T-helper 1 cell treated with Interleukin-12 subunit alpha and Interleukin-12 subunit beta and Interleukin-4 antibody, amounts not matched to agents 30 μg/mL and 1 μg/mL, for 36 hours (primary cell): ENCODE measurements around the gene RNFT2.

Experiments used
- H3K27ac Mint-ChIP-seq: one replicate; pipeline ENCODE4 v1.8.0; 2021; ENCODE audit warnings: mild to moderate bottlenecking, mixed read lengths
- H3K27me3 Mint-ChIP-seq: one replicate; pipeline ENCODE4 v1.8.0; 2021; ENCODE audit warnings: low read depth, mixed read lengths
- H3K36me3 Mint-ChIP-seq: one replicate; pipeline ENCODE4 v1.8.0; 2021; ENCODE audit warnings: low read depth, mixed read lengths
- H3K4me1 Mint-ChIP-seq: one replicate; pipeline ENCODE4 v1.8.0; 2021; ENCODE audit warnings: low read depth, mixed read lengths
- H3K4me3 Mint-ChIP-seq: one replicate; pipeline ENCODE4 v1.8.0; 2021; ENCODE audit warnings: mild to moderate bottlenecking, moderate library complexity, mixed read lengths
- H3K9me3 Mint-ChIP-seq: one replicate; pipeline ENCODE4 v1.8.0; 2021; ENCODE audit warnings: mixed read lengths

The RNFT2 gene

DNA sequence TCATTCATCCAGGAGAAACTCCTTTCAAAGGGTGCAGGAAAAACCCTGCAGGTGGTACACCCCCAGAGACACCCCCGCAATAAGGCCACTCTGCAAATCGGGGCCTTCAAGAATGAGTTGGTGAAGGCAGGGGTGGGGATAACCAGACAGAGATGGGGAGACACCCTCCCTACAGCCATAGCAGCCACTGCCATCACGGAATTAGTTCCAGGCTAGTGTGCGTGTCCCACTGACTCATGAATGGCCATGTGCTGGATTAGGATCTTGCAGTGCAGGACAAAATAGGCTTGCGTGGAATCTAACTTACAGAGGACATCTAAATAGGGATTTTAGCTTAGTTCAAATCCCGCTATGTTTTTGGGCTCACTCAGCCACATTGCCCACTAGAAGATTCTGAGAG is 38.0 kb upstream of the RNFT2 start:
- Mint-ChIP-seq H3K27me3 (peaks cover 26% of the 10 kb centered on the region), H3K27ac (no peak overlapping the region)

GRCh38 chr12:116701432-116701831 is 36.7 kb upstream of the RNFT2 start:
- H3K4me3 Mint-ChIP-seq = no peak overlapping the region
- H3K27ac Mint-ChIP-seq = no peak overlapping the region
- no peaks in the 10 kb centered on the region for H3K36me3 Mint-ChIP-seq
- H3K4me1 Mint-ChIP-seq = peaks cover 1% of the 10 kb centered on the region
- H3K27me3 Mint-ChIP-seq = peaks cover 20% of the 10 kb centered on the region
- no peaks in the 10 kb centered on the region for H3K9me3 Mint-ChIP-seq

More for the DNA sequence above, 38.0 kb upstream of the RNFT2 start:
- Mint-ChIP-seq H3K4me3 (no peak overlapping the region), H3K9me3 (no peaks in the 10 kb centered on the region), H3K36me3 (no peaks in the 10 kb centered on the region), H3K4me1 (peaks cover 2% of the 10 kb centered on the region)

DNA sequence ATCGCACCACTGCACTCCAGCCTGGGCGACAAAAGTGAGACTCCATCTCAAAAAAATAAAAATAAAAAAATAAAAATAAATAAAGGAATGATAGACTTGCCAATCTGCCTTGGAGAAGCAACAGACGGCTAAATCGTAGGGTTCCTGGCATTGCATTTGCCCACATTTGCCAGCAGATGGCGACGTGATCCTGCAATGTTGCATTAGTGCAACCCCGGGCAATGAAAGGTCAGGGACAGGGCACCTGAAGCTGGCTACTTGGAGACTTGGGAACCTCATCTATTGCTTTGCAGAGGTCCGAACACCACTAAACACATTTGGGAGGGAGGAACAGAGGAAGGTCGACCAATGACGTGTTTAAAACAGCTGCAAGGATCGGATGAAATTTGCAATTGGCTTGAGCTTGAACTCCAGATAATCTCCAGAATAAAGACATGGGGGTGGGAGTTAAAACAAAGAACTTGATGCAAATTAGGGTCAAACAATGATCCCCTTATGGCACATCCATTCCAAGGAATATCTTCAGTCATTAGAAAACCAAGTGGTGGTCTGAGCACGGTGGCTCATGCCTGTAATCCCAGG is 34.8 kb upstream of the RNFT2 start:
- Mint-ChIP-seq H3K9me3 (no peaks in the 10 kb centered on the region), H3K27me3 (peaks cover 18% of the 10 kb centered on the region), H3K36me3 (no peaks in the 10 kb centered on the region), H3K4me3 (no peak overlapping the region), H3K27ac (no peak overlapping the region), H3K4me1 (peaks cover 1% of the 10 kb centered on the region)

GRCh38 chr12:116707751-116708150 is 30.4 kb upstream of the RNFT2 start:
- Mint-ChIP-seq H3K4me3 (no peak overlapping the region), H3K27me3 (peaks cover 31% of the 10 kb centered on the region), H3K4me1 (peaks cover 9% of the 10 kb centered on the region), H3K36me3 (peaks cover 6% of the 10 kb centered on the region), H3K27ac (no peak overlapping the region), H3K9me3 (no peaks in the 10 kb centered on the region)

DNA sequence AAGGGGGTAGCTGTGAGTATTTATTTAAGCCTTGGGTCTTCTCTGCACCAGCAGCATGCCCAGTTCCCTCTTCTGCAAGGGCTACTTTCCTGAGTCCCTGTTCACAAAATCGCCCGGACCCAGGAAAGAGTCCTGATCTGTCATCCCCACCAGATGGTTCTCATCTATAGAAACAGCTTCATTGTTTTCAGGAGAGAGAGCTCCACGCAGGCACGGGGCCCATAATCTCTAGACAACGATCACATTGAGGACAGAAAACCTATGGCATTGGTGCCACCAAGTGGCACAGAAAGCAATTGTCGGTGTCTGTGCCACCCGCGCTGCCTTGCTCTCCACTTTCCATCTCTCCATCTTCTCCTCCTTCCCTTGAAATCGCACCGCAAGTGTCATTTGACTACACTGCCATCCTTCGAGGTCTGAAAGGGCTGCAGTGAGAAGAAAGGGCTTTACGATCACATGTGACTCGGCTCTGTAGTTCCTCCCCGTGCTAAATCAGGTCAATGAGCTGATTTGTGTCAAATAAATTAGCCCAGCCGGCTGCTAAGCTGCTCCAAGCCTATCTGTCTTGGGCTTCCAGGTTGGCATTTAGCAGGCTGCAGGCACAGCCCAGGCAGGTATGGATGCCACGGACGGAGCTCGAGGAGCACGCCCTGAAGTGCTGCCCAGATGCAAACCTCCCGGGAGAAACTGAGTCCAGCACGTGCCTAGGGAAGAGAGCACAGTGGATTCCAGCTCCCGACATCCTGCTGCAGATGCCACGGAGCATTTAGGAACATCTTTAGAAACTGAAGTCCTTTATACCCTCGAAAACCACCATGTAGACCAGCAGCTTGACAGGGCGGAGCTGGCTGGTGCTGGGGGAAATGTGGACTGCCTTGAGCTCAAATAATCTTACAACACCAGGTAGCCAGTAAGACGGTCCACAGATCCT is 29.0 kb upstream of the RNFT2 start:
- Mint-ChIP-seq H3K27me3 (peaks cover 27% of the 10 kb centered on the region), H3K27ac (no peak overlapping the region), H3K4me1 (peaks cover 8% of the 10 kb centered on the region), H3K4me3 (no peak overlapping the region), H3K9me3 (no peaks in the 10 kb centered on the region), H3K36me3 (peaks cover 6% of the 10 kb centered on the region)

DNA sequence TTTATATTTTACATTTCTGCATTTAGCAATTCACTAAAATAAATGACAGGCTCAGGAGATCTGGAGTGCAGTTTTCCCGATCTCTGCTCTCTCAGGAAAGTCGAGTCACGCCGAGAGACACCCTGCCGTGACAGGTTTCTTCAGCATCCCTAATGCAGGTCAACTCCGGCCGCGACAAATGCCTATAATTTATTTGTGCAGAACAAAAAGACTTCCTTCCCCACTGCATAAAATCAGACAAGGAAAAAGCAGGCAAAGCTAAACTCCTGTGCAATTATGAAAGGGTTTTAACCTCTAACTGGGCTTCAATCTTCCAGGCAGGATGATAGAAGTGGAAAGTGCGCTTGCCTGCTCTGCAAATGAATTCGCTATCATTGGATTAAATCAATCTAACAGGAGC is 28.3 kb upstream of the RNFT2 start:
- H3K4me3 Mint-ChIP-seq = no peak overlapping the region
- no peaks in the 10 kb centered on the region for H3K9me3 Mint-ChIP-seq
- H3K27ac Mint-ChIP-seq = no peak overlapping the region
- peaks cover 8% of the 10 kb centered on the region for H3K4me1 Mint-ChIP-seq
- H3K27me3 Mint-ChIP-seq = peaks cover 27% of the 10 kb centered on the region
- peaks cover 6% of the 10 kb centered on the region for H3K36me3 Mint-ChIP-seq

DNA sequence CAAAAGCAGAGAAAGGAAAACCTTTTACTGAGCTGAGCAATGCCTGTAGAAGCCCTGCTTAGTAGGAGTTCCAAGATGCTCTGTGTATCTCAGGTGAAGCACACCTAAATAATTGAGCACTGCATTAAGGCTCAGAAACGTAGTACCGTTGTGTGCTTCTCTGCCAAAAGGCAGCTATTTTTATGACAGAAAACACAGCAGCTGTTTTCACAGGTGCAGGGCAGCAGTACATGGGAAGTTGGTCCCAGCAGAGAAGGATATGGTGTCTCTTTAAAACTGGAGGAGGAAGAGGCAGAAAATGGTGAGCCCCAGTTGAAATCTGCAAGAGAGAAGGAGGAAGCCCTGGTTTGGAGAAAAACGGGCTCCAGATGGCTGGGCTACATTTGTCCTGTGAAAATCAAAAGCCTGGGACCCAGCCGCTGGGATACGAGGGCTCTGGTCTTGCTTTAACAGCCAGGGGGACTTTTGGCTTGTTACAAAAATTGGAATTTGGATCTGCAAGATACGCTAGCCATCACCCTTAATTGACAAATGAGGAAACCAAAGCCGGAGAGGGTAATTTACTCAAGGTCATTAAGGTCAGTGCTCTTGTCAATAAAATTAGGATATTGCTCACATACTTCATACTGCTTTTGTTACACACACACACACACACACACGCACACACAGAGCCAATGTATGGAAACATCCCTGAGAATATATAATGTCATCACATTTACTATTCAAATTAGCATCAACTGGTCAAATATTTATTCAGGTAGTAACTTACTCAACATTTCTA is 27.6 kb upstream of the RNFT2 start:
- Mint-ChIP-seq H3K27me3 (peaks cover 27% of the 10 kb centered on the region), H3K4me1 (peaks cover 8% of the 10 kb centered on the region), H3K36me3 (peaks cover 6% of the 10 kb centered on the region), H3K4me3 (no peak overlapping the region), H3K9me3 (no peaks in the 10 kb centered on the region), H3K27ac (no peak overlapping the region)

DNA sequence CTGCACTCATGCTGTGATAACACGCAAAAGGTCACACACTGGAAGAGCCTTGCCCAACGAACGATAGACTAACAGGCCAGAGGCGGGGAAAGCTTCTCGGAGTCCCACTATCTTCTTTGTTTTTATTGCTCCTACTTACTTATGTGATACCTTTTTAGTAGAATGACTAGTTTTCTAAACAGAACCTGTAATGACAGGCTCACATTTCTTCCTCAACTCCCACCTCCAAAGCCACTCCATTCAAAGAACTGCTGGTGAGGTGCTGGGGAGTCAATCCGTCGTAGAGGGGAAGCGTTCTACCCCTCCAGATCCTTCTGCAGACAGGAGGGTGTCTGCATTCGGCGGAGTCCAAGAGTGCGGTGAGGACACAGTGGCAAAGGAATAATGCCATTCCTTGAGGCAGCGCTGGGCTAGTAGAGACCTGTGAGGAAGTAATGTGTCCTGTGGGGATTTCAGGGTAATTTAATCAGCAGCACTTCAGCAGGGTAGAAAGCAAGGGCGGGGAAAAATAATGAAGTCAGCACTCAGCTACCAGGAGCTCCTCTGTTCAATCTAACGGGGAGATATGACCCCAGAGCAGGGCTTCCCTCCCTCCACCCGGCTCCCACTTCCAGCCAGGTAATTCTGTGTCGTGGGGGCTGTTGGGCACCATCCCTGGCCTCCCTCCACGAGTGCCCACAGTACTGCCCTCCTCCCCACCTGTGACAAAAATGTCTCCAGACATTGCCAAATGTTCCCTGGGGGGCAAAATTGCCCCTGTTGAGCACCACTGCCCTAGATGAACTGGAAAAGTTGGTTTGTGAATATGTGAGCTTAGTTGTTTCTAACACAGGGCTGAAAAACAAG is 25.4 kb upstream of the RNFT2 start:
- H3K4me3 Mint-ChIP-seq = no peak overlapping the region
- peaks cover 22% of the 10 kb centered on the region for H3K27me3 Mint-ChIP-seq
- H3K27ac Mint-ChIP-seq = no peak overlapping the region
- peaks cover 21% of the 10 kb centered on the region for H3K36me3 Mint-ChIP-seq
- H3K9me3 Mint-ChIP-seq = no peaks in the 10 kb centered on the region
- peaks cover 8% of the 10 kb centered on the region for H3K4me1 Mint-ChIP-seq

- H3K4me1 Mint-ChIP-seq = peaks cover 7% of the 10 kb centered on the region
- peaks cover 20% of the 10 kb centered on the region for H3K27me3 Mint-ChIP-seq
- H3K36me3 Mint-ChIP-seq = peaks cover 21% of the 10 kb centered on the region
- H3K27ac Mint-ChIP-seq = no peak overlapping the region
- no peak overlapping the region for H3K4me3 Mint-ChIP-seq
- H3K9me3 Mint-ChIP-seq = no peaks in the 10 kb centered on the region
These were observed 24.6 kb upstream of the RNFT2 start for GRCh38 chr12:116713527-116713926.

- H3K36me3 Mint-ChIP-seq = peaks cover 23% of the 10 kb centered on the region
- H3K27ac Mint-ChIP-seq = no peak overlapping the region
- H3K9me3 Mint-ChIP-seq = no peaks in the 10 kb centered on the region
- peaks cover under 1% of the 10 kb centered on the region for H3K4me1 Mint-ChIP-seq
- no peak overlapping the region for H3K4me3 Mint-ChIP-seq
- H3K27me3 Mint-ChIP-seq = peaks cover 14% of the 10 kb centered on the region
These were observed 23.9 kb upstream of the RNFT2 start for GRCh38 chr12:116714175-116714574.

DNA sequence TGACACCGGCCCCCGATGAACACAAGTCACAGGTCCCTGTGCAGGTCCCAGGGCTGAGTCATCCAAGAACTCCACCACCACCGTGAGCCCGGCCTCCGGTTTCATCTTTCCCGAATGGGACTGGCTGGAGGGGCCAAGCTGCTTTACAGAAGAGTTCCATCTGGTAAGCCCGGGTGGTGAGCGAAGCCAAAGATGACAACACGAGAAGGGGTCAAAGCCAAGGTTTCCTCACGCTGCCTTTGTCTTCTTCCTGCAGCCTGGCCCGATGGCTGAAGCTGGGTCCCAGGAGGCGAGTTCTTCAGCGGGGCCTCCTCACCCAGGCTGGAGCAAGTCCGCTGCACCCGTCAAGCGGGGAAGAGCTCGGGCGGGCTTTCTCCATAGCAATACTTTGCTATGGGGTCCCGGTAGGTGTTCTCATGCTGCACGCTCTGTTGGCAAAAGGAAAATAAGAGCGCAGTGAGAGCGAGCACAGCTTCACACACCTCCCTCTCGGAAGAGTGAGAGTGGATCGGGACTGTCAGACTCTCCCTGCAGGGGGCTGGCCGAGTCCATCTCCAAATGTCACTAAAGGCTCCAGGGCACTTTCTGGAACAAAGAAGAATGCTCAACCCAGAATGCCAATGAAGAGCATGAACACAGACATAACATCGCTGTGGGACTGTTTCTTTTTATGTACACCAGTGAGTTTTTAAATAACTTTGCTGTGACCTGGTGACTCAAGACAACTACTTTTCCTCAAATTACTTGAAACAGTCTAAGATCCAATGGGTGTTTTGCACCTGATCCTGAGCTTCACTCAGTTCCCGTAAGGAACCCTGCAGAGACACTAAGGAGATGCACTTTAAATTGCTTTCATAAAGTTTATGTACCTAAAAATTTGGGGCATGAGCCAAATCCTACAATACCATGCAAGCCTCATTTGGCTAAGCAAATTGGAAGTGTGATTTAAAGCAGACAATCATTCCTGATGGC is 20.4 kb upstream of the RNFT2 start:
- Mint-ChIP-seq H3K4me3 (no peak overlapping the region), H3K4me1 (peaks cover 5% of the 10 kb centered on the region), H3K36me3 (peaks cover 33% of the 10 kb centered on the region), H3K27me3 (no peaks in the 10 kb centered on the region), H3K9me3 (no peaks in the 10 kb centered on the region), H3K27ac (no peak overlapping the region)

DNA sequence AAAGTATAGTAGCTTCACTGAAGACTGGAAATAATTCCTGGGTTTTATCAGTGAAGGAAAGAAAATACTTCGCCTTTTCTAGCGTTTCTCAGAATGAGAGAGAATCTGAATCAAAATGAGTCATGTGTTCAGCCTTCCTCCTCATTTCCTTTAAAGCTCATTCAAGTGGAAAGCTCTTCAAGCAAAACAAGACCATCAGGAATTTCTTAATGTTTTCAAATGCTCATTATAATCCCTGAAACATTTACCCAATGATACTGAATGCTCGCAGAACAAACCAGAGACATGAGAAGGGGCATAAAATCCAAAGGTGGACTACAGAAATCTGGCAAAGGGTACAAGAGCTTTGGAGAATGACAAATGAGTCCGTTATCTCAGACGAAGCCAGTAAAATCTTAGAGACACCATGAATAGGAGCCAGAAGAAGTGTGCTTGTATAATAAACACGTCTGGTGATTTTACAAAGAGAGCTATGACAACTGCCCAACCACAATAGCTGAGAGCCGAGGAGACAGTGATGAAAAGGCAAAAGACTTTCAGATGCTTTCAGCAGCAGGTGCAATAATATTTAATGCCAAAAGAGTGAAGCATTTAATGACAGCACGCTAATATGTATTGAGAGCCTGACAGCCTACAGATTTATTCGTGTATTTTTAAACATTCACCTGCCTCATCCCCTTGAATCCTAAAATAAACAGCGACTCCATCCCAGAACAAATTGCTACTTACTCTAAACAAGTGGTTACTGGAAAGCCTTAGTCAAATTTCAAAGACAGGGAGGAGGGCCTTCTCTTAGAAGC is 19.3 kb upstream of the RNFT2 start:
- Mint-ChIP-seq H3K27ac (no peak overlapping the region), H3K4me1 (peaks cover 5% of the 10 kb centered on the region), H3K27me3 (no peaks in the 10 kb centered on the region), H3K9me3 (no peaks in the 10 kb centered on the region), H3K36me3 (peaks cover 34% of the 10 kb centered on the region), H3K4me3 (no peak overlapping the region)
